NCI-H82 treated with DMSO at 0.1 percent for 48 hours (cell line): ENCODE measurements around the gene LRIT2.
A peak's percentile ranks its signal among the peaks of the same experiment; 100 is the strongest.

ENCODE experiments used
- DNase-seq: peaks from one replicate; lab custom pipeline; 2025; ENCODE audit not compliant: unreplicated experiment; lab: John Stamatoyannopoulos, UW

The LRIT2 gene

GRCh38 chr10:84208023-84208422, 17.3 kb downstream of the LRIT2 start:
- no peak for DNase-seq

GRCh38 chr10:84205853-84206525, 19.4 kb downstream of the LRIT2 start:
- no peak for DNase-seq

GRCh38 chr10:84205049-84205852, 20.1 kb downstream of the LRIT2 start:
- DNase-seq = peak; percentile 10

GRCh38 chr10:84204610-84205009, 20.7 kb downstream of the LRIT2 start:
- DNase-seq = no peak

GRCh38 chr10:84204122-84204521, 21.2 kb downstream of the LRIT2 start:
- DNase-seq = peak; percentile 14

- DNase-seq = no peak
These were observed 23.0 kb downstream of the LRIT2 start for GRCh38 chr10:84202349-84202748.

- no peak for DNase-seq
These were observed 23.7 kb downstream of the LRIT2 start for GRCh38 chr10:84201682-84202081.

GRCh38 chr10:84201244-84201606, 24.1 kb downstream of the LRIT2 start:
- DNase-seq = no peak

GRCh38 chr10:84200537-84201243, 24.7 kb downstream of the LRIT2 start:
- DNase-seq = no peak

GRCh38 chr10:84198206-84198915, 27.0 kb downstream of the LRIT2 start:
- DNase-seq = peak; percentile 10

GRCh38 chr10:84197643-84198042, 27.7 kb downstream of the LRIT2 start:
- DNase-seq = no peak

- no peak for DNase-seq
These were observed 28.4 kb downstream of the LRIT2 start for GRCh38 chr10:84196941-84197340.

- DNase-seq = no peak
These were observed 29.3 kb downstream of the LRIT2 start for GRCh38 chr10:84196083-84196482.

- DNase-seq = no peak
These were observed 30.1 kb downstream of the LRIT2 start for GRCh38 chr10:84195044-84195830.

GRCh38 chr10:84194424-84195043, 30.8 kb downstream of the LRIT2 start, which contains the start of gene CDHR1:
Gene CDHR1 (plus strand): TSS chr10:84194537. CDS start chr10:84194761, 224 bp downstream.
- DNase-seq = peak; percentile 25

- no peak for DNase-seq
These were observed 31.4 kb downstream of the LRIT2 start for GRCh38 chr10:84193846-84194423.

GRCh38 chr10:84193327-84193726, 32.0 kb downstream of the LRIT2 start:
- DNase-seq = no peak

GRCh38 chr10:84191106-84191505, 34.2 kb downstream of the LRIT2 start:
- DNase-seq = no peak

- no peak for DNase-seq
These were observed 34.7 kb downstream of the LRIT2 start for GRCh38 chr10:84190621-84191020.

- DNase-seq = no peak
These were observed 36.5 kb downstream of the LRIT2 start for GRCh38 chr10:84188815-84189214.
